Natural killer cell (primary cell): ENCODE results near the gene EFCAB8. TPM values are rescaled to one million over a fixed set of nuclear protein-coding genes. Genes with fewer than 3 reads are reported as not detected.

Experiments
- ATAC-seq, 3 donors: fragments of 150-1000 bp in 2 of 3; fragments of 200-7000 bp in 1 of 3; cut with Tn5 transposase; 1 replicate in 1 of 3; 2 replicates in 2 of 3; pipeline ENCODE4 v1.10.0; 2021; ENCODE audit warnings: mild to moderate bottlenecking in 2 of 3, moderate library complexity in 2 of 3
- DNase-seq, 2 donors: peaks; one replicate each; pipeline versions ENCODE4 v3.0.0 to v3.0.0-alpha.2; 2013 to 2021; ENCODE audit warnings: mixed read lengths in 1 of 2
- H3K27ac ChIP-seq: one replicate; pipeline ENCODE4 v1.5.1; 2013; ENCODE audit warnings: mild to moderate bottlenecking, low read length
- H3K27me3 ChIP-seq: one replicate; pipeline ENCODE4 v1.6.1; 2013; ENCODE audit warnings: low read length; ENCODE audit not compliant: control insufficient read depth, insufficient read depth
- H3K36me3 ChIP-seq: one replicate; pipeline ENCODE4 v1.6.1; 2013; ENCODE audit warnings: low read length; ENCODE audit not compliant: control insufficient read depth, insufficient read depth
- H3K4me1 ChIP-seq: one replicate; pipeline ENCODE4 v1.6.1; 2013; ENCODE audit warnings: low read length; ENCODE audit not compliant: control insufficient read depth, insufficient read depth
- H3K4me3 ChIP-seq: one replicate; pipeline ENCODE4 v1.5.1; 2013; ENCODE audit warnings: low read length
- H3K9me3 ChIP-seq: one replicate; pipeline ENCODE4 v1.6.1; 2013; ENCODE audit warnings: low read length; ENCODE audit not compliant: control insufficient read depth, insufficient read depth
- H3K27ac Mint-ChIP-seq, 2 donors: one replicate each; pipeline ENCODE4 v1.8.0; 2022; ENCODE audit warnings: mild to moderate bottlenecking in 2 of 2, mixed read lengths in 2 of 2, moderate library complexity in 1 of 2
- H3K27me3 Mint-ChIP-seq, 2 donors: one replicate each; pipeline ENCODE4 v1.8.0; 2022; ENCODE audit warnings: low read depth in 2 of 2, mixed read lengths in 2 of 2
- H3K36me3 Mint-ChIP-seq: one replicate; pipeline ENCODE4 v1.8.0; 2022; ENCODE audit warnings: mixed read lengths
- H3K4me1 Mint-ChIP-seq, 2 donors: one replicate each; pipeline ENCODE4 v1.8.0; 2022; ENCODE audit warnings: mixed read lengths in 2 of 2
- H3K4me3 Mint-ChIP-seq: one replicate; pipeline ENCODE4 v1.8.0; 2022; ENCODE audit warnings: mild to moderate bottlenecking, moderate library complexity, mixed read lengths
- H3K9me3 Mint-ChIP-seq, 2 donors: one replicate each; pipeline ENCODE4 v1.8.0; 2022; ENCODE audit warnings: mixed read lengths in 2 of 2
- CTCF ChIP-seq: fragments of 200-600 bp; IDR thresholded peaks from one replicate; pipeline ENCODE4 v1.8.0; 2022; ENCODE audit warnings: antibody characterized with exemption
- WGBS: methylation state at CpG from one replicate; pipeline ENCODE4 v1.1.7; 2013; ENCODE audit warnings: missing lambda C conversion rate; ENCODE audit not compliant: insufficient coverage; 5-methylcytosine and 5-hydroxymethylcytosine counted together
- intact Hi-C: fragments of 100-400 bp; cut with micrococcal nuclease; formaldehyde crosslinking; loops from one replicate; pipeline ENCODE4 v1.14.2; 2022
- total RNA-seq, 4 donors: library from RNA; stranded (reverse); fragments of 120-200 nt in 1 of 4; gene quantifications; one replicate each; pipeline versions ENCODE4 v1.2.3 to v1.2.4, GENCODE V29; 2013 to 2022

Gene EFCAB8
- total RNA-seq, 3 donors from 2014 or later (not counting 1 experiment from before 2014, with no cell fraction given) = 1.2 to 2.9 (median 2.3) TPM

GRCh38 chr20:32984631-32985354 lies 126.1 kb downstream of the EFCAB8 start:
- ATAC-seq = no peak
- H3K27me3 ChIP-seq = no peaks in the 10 kb centered on the region
- Mint-ChIP-seq H3K36me3 (no peaks in the 10 kb centered on the region), H3K27ac (no peak overlapping the region), H3K4me1 (no peaks in the 10 kb centered on the region), H3K27me3 (no peaks in the 10 kb centered on the region), H3K4me3 (no peak overlapping the region), H3K9me3 (no peaks in the 10 kb centered on the region)
- no peak for DNase-seq
- H3K4me1 ChIP-seq = no peaks in the 10 kb centered on the region
- intact Hi-C loops = no loop called here
- H3K4me3 ChIP-seq = no peak overlapping the region
- no peaks in the 10 kb centered on the region for H3K9me3 ChIP-seq
- TF ChIP-seq CTCF = no peak
- 89% methylated on average over 9 of the region's 9 CpGs for WGBS
- no peak overlapping the region for H3K27ac ChIP-seq
- H3K36me3 ChIP-seq = no peaks in the 10 kb centered on the region

DNA sequence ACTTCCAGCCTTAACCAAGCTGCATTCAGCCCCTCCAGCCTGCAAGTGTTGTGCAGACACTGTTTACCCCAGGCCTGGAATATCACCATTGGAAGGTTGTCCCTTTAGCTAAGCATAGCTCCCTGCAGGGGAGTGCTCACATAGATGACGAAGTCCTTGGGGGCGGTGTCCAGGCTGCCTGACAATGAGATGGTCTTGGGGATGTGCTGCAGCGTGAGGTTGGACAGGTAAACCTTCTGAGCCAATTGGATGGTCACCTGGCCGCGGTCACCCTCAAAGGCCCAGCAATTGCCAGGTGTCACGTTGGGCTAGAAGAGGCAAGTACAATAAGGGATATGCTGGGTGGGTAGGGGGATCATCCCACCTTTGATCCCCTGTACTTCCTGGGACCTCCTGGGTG lies 126.9 kb downstream of the EFCAB8 start:
- Histone ChIP-seq H3K27ac (no peak overlapping the region), H3K4me3 (no peak overlapping the region), H3K9me3 (no peaks in the 10 kb centered on the region), H3K27me3 (no peaks in the 10 kb centered on the region), H3K4me1 (no peaks in the 10 kb centered on the region), H3K36me3 (no peaks in the 10 kb centered on the region)
- Mint-ChIP-seq H3K4me1 (no peaks in the 10 kb centered on the region), H3K27ac (no peak overlapping the region), H3K36me3 (no peaks in the 10 kb centered on the region), H3K27me3 (no peaks in the 10 kb centered on the region), H3K9me3 (no peaks in the 10 kb centered on the region), H3K4me3 (no peak overlapping the region)
- DNase-seq = no peak
- no peak for TF ChIP-seq CTCF
- intact Hi-C loops = no loop called here
- no peak for ATAC-seq
- WGBS = 92% methylated on average over 6 of the region's 6 CpGs

DNA sequence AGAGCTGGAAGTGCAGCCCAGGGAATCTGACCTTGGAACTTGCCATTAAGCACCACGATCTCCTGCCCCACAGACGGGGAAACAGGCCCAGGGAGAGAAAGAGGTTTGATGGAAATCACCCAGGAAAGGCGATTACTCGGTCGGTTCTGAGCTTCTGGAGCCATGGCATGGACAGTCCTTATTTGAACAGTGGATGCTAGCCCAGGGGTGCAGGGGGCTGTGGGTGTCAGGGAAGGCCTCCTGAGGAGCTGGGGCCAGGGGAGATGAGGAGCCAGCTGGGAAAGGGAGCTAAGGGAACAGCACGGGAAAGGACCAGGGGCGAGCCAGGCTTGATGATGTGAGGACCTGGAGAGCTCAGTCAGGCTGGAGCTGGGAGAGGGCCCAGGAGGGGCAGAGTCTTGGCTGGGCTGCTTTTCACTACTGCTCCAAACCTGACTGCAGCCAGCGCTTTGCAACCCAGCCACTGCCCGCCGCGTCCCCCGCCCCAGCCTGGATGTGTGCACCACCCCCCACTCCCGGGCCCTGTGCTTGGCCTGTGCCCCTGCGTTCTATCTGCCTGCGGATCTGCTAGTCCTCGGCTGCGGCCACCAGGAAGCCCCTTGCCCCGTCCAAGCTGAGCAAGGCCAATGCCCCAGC lies 127.7 kb downstream of the EFCAB8 start:
- Histone ChIP-seq H3K36me3 (no peaks in the 10 kb centered on the region), H3K27me3 (no peaks in the 10 kb centered on the region), H3K27ac (no peak overlapping the region), H3K9me3 (no peaks in the 10 kb centered on the region), H3K4me3 (no peak overlapping the region), H3K4me1 (no peaks in the 10 kb centered on the region)
- Mint-ChIP-seq H3K27ac (no peak overlapping the region), H3K4me1 (peaks cover 0 to 5% of the 10 kb centered on the region in 2 donors), H3K9me3 (no peaks in the 10 kb centered on the region), H3K4me3 (no peak overlapping the region), H3K36me3 (no peaks in the 10 kb centered on the region), H3K27me3 (peaks cover 0 to 2% of the 10 kb centered on the region in 2 donors)
- ATAC-seq (no peak), DNase-seq (no peak)
- intact Hi-C loops = no loop called here
- no peak for TF ChIP-seq CTCF
- 95% methylated on average over 18 of the region's 18 CpGs for WGBS
